ENCODE measurements around the gene ADGRF1. TPM values are rescaled to one million over a fixed set of nuclear protein-coding genes. Genes with fewer than 3 reads are reported as not detected.

Gene ADGRF1
- total RNA-seq, 1 donor from 2014 or later = 4.6 TPM

GRCh38 chr6:46983007-46983411 is 59.1 kb downstream of the ADGRF1 start:
- DNase-seq (ENCODE audit: low spot score) = no peak

DNA sequence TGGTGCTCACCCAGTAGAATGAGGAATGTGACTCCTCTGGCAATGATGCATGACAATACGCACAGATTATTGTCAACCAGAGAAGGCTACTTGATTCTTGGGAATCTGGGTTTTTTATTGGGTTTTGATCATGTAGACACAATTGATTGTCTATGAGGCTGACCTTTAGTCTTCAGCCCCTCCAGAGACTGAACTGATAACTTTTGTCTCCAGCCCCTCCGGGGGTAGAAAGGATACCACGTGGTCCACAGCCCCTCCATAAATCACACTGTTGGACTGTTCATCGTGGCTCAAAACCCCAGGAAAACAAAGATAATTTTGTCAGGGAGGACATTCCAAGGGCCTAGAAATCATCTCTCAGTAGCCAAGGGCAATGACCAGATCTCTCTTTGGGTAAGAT is 62.9 kb downstream of the ADGRF1 start:
- DNase-seq (ENCODE audit: low spot score) = no peak

DNA sequence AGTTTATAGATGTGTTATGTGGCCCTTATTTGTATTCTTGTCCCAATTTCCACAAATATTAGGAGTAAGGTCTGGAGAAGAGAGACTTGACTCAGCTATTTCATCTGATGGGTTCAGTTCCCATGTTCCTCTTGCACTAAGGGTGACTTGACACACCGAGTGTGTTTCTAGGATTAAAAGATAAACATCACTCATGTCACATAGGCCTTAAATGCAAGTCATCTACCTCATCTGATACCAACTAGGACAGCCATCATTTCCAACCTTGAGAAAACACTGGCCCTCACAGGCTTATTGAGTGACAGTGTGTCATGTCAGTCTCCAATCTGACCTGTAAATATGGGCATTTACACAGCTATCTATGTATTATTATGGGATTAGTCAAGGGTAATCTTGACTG is 67.3 kb downstream of the ADGRF1 start:
- DNase-seq (ENCODE audit: low spot score) = no peak

GRCh38 chr6:46973029-46973428 is 69.1 kb downstream of the ADGRF1 start:
- no peak for DNase-seq (ENCODE audit: low spot score)

DNA sequence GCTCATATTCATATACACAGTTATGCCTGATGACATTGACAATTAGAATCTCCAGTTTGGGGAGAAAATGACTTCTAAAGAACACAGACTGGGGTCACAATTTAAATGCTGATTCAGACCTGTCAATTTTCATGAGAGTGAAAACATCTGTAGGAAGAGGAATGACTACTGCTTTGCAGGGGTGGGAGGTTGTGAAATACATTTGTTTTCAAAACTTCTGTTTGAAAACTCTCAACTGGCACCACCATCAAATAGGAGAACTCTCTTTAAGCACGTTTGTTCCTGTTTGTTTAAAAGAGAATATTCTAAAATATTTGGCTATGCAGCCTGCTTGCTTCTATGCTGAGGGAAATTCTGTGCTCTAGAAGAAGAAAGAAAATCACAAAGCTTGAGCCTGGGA is 69.6 kb downstream of the ADGRF1 start:
- DNase-seq (ENCODE audit: low spot score) = no peak

DNA sequence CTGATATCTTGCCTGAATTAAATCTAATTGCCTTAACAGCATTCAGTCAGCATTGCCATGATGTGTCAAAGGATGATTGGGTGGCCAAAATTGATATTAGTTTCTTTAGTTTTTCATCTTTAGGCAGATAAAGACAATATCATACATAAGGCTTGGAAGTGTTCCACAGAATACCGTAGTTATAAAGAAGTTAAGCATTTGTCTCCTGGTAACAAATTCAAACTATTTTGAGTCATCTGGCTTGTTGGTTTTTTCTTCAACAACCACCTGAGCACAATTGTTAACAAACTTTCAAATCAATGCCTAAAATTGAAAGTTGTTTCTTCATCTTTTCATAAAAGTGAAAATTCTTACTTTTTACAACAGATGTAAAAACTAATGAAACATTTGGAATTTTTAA is 72.9 kb downstream of the ADGRF1 start:
- no peak for DNase-seq (ENCODE audit: low spot score)

DNA sequence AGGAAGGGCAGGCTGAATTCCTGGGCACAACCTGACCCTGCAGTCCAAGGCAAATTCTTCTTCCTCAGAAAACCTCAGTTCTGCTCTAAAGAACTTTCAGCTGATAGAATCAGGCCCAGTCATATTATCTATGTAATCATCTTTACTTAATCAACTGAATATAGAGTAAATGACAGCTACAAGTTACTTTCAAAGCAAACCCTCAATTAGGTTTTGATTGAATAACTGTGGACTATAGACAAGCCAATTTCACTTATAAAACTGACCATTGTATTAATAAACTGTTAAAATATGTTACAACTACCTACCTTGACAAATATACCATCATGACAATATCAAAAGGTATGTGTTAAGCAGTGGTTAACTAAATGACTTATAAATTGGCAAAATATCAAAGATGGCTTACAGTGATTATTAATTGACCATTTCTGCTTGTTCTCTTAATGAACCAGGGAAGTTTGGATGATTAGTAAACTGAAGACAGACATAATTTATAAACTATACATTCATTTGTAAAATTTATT is 74.2 kb downstream of the ADGRF1 start:
- no peak for DNase-seq (ENCODE audit: low spot score)

- DNase-seq (ENCODE audit: low spot score) = no peak
Measured at GRCh38 chr6:46964716-46965519, 77.2 kb downstream of the ADGRF1 start.

DNA sequence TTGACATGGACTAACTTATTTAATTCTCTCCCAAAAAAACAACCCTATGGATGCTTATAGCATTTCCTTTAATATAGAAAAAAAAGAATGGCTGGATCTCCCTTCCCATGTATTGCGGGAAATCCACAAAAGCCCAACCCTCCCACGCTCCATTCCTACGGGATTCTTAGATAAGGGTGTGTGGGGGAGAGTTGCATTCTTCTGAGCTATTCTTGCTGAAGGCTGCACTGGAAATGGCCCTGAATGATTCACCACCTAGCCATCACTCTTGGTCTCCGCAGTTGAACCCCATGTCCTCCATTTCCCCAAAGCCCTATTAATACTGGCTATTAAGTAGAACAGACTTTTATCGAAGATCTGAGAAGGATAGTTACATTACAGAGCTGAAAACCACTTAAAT is 78.5 kb downstream of the ADGRF1 start:
- DNase-seq (ENCODE audit: low spot score) = no peak

DNA sequence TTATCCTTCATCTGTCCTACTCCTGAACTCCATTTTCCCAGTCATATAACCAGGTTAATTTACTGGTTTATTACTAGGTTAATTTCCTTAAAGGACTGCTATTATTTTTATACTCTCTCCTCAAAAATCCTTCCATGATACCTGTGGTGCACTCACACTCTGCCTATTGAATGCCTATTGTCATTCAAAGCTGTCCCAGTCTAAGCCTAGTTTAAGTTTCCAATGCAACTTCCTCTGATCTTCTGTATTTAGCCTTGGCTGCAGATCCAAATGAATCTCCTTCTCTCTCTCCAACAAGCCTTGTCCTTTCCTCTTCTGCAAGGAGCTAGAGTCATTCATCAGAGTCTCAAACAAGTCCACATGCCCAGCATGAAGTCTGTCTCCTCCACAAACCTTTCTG is 79.1 kb downstream of the ADGRF1 start:
- no peak for DNase-seq (ENCODE audit: low spot score)

- no peak for DNase-seq (ENCODE audit: low spot score)
Measured at GRCh38 chr6:46961711-46962110, 80.4 kb downstream of the ADGRF1 start.

DNA sequence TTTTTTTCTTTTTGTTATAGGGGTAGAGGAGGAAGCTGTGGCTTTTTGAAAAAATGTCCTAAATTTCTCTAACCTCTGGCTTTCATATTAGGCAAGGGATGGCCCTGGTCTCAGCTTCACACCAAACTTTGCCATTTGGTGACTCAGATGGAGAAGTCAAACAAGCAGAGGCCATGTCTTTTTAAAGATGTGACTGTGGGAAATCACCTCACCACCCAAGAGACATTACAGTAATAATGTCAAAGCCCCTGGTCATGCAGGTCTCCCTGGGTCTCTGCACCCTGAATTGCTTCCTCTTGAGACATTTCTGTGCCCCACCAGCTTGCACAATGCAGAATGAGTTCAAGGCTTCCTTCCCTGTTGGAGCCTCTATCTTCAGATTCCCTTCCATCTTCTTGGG is 80.9 kb downstream of the ADGRF1 start:
- no peak for DNase-seq (ENCODE audit: low spot score)

- no peak for DNase-seq (ENCODE audit: low spot score)
Measured at GRCh38 chr6:46959419-46959818, 82.7 kb downstream of the ADGRF1 start.

GRCh38 chr6:46956409-46956808 is 85.7 kb downstream of the ADGRF1 start:
- no peak for DNase-seq (ENCODE audit: low spot score)

DNA sequence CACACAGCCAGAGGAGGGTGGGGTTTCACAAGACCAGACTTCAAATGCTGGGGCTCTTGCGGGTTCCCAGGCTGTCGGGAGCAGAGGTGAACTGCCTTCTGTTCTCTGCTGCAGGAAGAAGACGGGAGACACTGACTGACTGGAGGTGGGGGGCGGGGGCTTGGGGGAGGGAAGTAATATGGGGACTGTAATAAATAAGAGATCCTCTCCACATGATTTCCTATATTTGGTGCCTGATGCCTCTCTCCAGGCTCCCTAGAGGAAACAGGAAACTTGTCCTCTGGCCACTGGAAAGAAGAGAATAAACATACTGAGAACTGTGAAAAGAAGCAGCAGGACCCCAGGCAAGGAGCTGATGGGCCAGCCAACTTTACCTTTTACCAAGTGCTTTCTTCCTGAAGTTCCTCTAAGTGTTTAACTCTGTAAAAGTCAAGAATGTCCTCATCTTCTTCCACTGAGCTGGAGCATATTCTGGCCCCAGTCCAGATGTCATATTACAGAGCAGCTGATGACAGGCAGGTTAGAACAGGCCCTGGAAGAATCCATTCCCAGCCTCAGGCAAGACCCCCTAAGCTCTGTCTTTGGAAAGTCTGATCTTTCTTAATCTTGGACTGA is 87.2 kb downstream of the ADGRF1 start:
- peak; percentile 42 for DNase-seq (ENCODE audit: low spot score)

- no peak for DNase-seq (ENCODE audit: low spot score)
Measured at GRCh38 chr6:46953921-46954320, 88.2 kb downstream of the ADGRF1 start.

DNA sequence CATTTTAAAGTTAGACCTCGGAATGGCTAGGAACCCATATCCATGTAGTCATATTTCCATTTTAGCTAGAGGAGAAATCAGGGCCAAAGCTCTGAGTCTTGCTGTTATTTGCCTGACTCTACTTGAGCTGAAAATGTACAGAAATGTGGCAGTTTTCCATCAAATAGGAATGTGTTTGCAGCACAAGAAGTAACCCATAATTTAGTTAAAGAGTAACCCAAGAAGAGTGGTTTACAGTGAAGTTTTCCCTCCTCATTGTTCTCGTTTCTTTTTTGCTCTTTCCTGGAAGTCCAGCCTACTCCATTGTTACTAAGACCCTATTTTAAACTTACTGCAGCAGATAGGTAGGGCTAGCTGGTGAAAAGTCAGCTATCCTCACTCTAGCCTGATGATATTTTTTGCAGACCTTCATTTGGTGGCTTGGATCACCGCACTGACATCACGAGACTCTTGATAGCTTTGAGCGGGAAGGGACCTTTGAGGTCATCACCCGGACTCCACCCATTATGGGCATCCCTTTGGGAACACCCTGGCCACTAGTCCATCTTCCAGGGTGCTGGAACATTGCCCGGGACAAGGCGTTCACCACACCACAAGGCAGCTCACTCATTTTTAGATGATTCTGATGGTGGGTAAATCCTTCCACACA is 92.4 kb downstream of the ADGRF1 start:
- no peak for DNase-seq (ENCODE audit: low spot score)

GRCh38 chr6:46948699-46949098 is 93.4 kb downstream of the ADGRF1 start:
- DNase-seq (ENCODE audit: low spot score) = peak; percentile 18

All from umbilical cord (tissue), 2 donors.